HepG2 (cell line): ENCODE data around the gene SYNE1. TPM values are rescaled to one million over a fixed set of nuclear protein-coding genes. Genes with fewer than 3 reads are reported as not detected.

ENCODE experiments used
- ATAC-seq: fragments of 200-7000 bp; cut with Tn5 transposase; 3 replicates; pipeline ENCODE4 v1.9.1; 2020; ENCODE audit warnings: mild to moderate bottlenecking, moderate library complexity
- BruUV-seq: library from RNA; stranded (reverse); fragments of 400-500 nt; replicated peaks from 2 replicates; lab custom pipeline; 2021; lab: Mats Ljungman, UMichigan
- CTCF ChIA-PET: fragments of 300-600 bp; formaldehyde crosslinking; extraction: SDS; loops from one replicate; lab custom pipeline; 2021; ENCODE audit warnings: low total read pairs, inconsistent platforms, low intra/inter-chr PET ratio; lab: Yijun Ruan, JAX
- POLR2A ChIA-PET: fragments of 350-600 bp; sonication (Branson Sonifier 250); formaldehyde crosslinking; loops from one replicate; lab custom pipeline; 2020; ENCODE audit warnings: antibody characterized with exemption, inconsistent platforms; lab: Yijun Ruan, JAX
- DNase-seq: peaks from one replicate; pipeline ENCODE4 v3.0.0-alpha.2; 2015; ENCODE audit warnings: low spot score
- FAIRE-seq: peaks from 3 replicates; lab custom pipeline; 2011; peaks lifted over from hg19 to GRCh38; lab: Jason Lieb, UNC
- H2AFZ ChIP-seq: one replicate; pipeline ENCODE4 v1.6.1; 2011; ENCODE audit warnings: low read length, inconsistent platforms
- H3K27ac ChIP-seq: fragments of 300-600 bp; 3 replicates; pipeline ENCODE4 v1.8.0; 2011; ENCODE audit warnings: mixed run types, mild to moderate bottlenecking, mixed read lengths, low read length, inconsistent platforms; ENCODE audit not compliant: insufficient read depth; ENCODE audit errors: extremely low read length
- H3K27me3 ChIP-seq, 2 experiments: fragments of 200-600 bp in 1 of 2; 2 replicates in 1 of 2; 3 replicates in 1 of 2; pipeline versions ENCODE4 v1.6.0 to v1.8.0; 2011; ENCODE audit warnings: low read length in 2 of 2, mild to moderate bottlenecking in 2 of 2, moderate library complexity in 2 of 2, inconsistent platforms in 1 of 2; ENCODE audit not compliant: insufficient read depth in 2 of 2, control insufficient read depth in 1 of 2
- H3K36me3 ChIP-seq, 2 experiments: fragments of 200-600 bp in 1 of 2; replicated peaks in 1 of 2; 2 replicates in 1 of 2; 3 replicates in 1 of 2; pipeline versions ENCODE4 v1.5.1 to v1.8.0; 2011; ENCODE audit warnings: low read length in 2 of 2, inconsistent platforms in 1 of 2; ENCODE audit not compliant: insufficient read depth in 2 of 2, control insufficient read depth in 1 of 2
- H3K4me1 ChIP-seq: 2 replicates; pipeline ENCODE4 v1.5.1; 2012; ENCODE audit warnings: low read length, inconsistent platforms; ENCODE audit not compliant: insufficient read depth
- H3K4me2 ChIP-seq: 2 replicates; pipeline ENCODE4 v1.6.0; 2011; ENCODE audit warnings: low read depth, low read length, inconsistent platforms
- H3K4me3 ChIP-seq, 3 experiments: fragments of 200-600 bp in 1 of 3; sonication (generic), shearing (Covaris generic) in 1 of 3; replicated peaks in 1 of 3; 2 replicates each; pipeline ENCODE4 v1.5.1; 2011 to 2016; ENCODE audit warnings: low read length in 3 of 3, inconsistent platforms in 2 of 3, low read depth in 2 of 3, mild to moderate bottlenecking in 2 of 3, control low read depth in 1 of 3, mixed read lengths in 1 of 3; ENCODE audit not compliant: insufficient read depth in 1 of 3
- H3K79me2 ChIP-seq: one replicate; pipeline ENCODE4 v1.6.1; 2011; ENCODE audit warnings: low read length, inconsistent platforms; ENCODE audit not compliant: insufficient read depth
- H3K9ac ChIP-seq: 2 replicates; pipeline ENCODE4 v1.6.0; 2011; ENCODE audit warnings: mild to moderate bottlenecking, low read depth, low read length, inconsistent platforms; ENCODE audit not compliant: insufficient read depth
- H3K9me3 ChIP-seq: 2 replicates; pipeline ENCODE4 v1.5.1; 2012; ENCODE audit warnings: mild to moderate bottlenecking, low read length
- H4K20me1 ChIP-seq: 2 replicates; pipeline ENCODE4 v1.6.0; 2011; ENCODE audit warnings: inconsistent platforms, mild to moderate bottlenecking, low read length, moderate library complexity; ENCODE audit not compliant: insufficient read depth
- CEBPB ChIP-seq: IDR thresholded peaks from 2 replicates; pipeline ENCODE4 v1.6.1; 2011; ENCODE audit warnings: low read depth, low read length, improper control_type of control experiment, borderline replicate concordance
- DNMT3B ChIP-seq: conservative IDR thresholded peaks from 2 replicates; pipeline ENCODE4 v1.6.1; 2016; ENCODE audit warnings: missing biosample characterization, control low read depth
- FOXO1 ChIP-seq: sonication (generic); formaldehyde crosslinking; IDR thresholded peaks from 2 replicates; pipeline ENCODE4 v1.4.0; 2020; ENCODE audit warnings: missing genetic modification reagents
- HDAC1 ChIP-seq: sonication (generic); formaldehyde crosslinking; IDR thresholded peaks from 2 replicates; pipeline ENCODE4 v1.5.1; 2020; ENCODE audit warnings: mild to moderate bottlenecking, missing genetic modification reagents
- HNF1A ChIP-seq, 2 experiments: sonication (generic) in 1 of 2; formaldehyde crosslinking in 1 of 2; IDR thresholded peaks; 2 replicates each; pipeline versions ENCODE4 v1.4.0 to v1.6.1; 2016 to 2020; ENCODE audit warnings: borderline replicate concordance in 1 of 2, low read depth in 1 of 2, mild to moderate bottlenecking in 1 of 2, missing genetic modification reagents in 1 of 2
- HNF1B ChIP-seq: sonication (generic); formaldehyde crosslinking; IDR thresholded peaks from 2 replicates; pipeline ENCODE4 v1.5.1; 2020; ENCODE audit warnings: mild to moderate bottlenecking, moderate library complexity, missing genetic modification reagents
- JUNB ChIP-seq: sonication (generic); formaldehyde crosslinking; IDR thresholded peaks from 2 replicates; pipeline ENCODE4 v1.8.0; 2022; ENCODE audit warnings: missing genetic modification reagents, mild to moderate bottlenecking, borderline replicate concordance
- KLF6 ChIP-seq: IDR thresholded peaks from 2 replicates; pipeline ENCODE4 v1.8.0; 2016; ENCODE audit warnings: missing biosample characterization, missing genetic modification reagents
- MIXL1 ChIP-seq: IDR thresholded peaks from 2 replicates; pipeline ENCODE4 v1.6.1; 2016
- SMAD3 ChIP-seq: sonication (generic); formaldehyde crosslinking; IDR thresholded peaks from 2 replicates; pipeline ENCODE4 v1.4.0; 2020; ENCODE audit warnings: missing genetic modification reagents
- SP4 ChIP-seq: sonication (generic); formaldehyde crosslinking; IDR thresholded peaks from 2 replicates; pipeline ENCODE4 v1.8.1; 2023; ENCODE audit warnings: mild to moderate bottlenecking, missing genetic modification reagents
- TCF12 ChIP-seq, 2 experiments: fragments of 450-650 bp in 1 of 2; sonication (generic) in 1 of 2; formaldehyde crosslinking in 1 of 2; IDR thresholded peaks; 2 replicates each; pipeline versions ENCODE4 v1.6.1 to v1.8.0; 2017 to 2022; ENCODE audit warnings: antibody characterized with exemption in 1 of 2, mild to moderate bottlenecking in 1 of 2, missing genetic modification reagents in 1 of 2, moderate library complexity in 1 of 2
- YEATS2 ChIP-seq: sonication (generic); formaldehyde crosslinking; IDR thresholded peaks from 2 replicates; pipeline ENCODE4 v1.4.0; 2020; ENCODE audit warnings: missing genetic modification reagents, borderline replicate concordance
- ZNF33A ChIP-seq: sonication (generic); formaldehyde crosslinking; IDR thresholded peaks from 2 replicates; pipeline ENCODE4 v1.5.1; 2020; ENCODE audit warnings: missing genetic modification reagents, mild to moderate bottlenecking, moderate library complexity, borderline replicate concordance
- ZNF562 ChIP-seq: sonication (generic); formaldehyde crosslinking; IDR thresholded peaks from 2 replicates; pipeline ENCODE4 v1.8.0; 2022; ENCODE audit warnings: missing genetic modification reagents, borderline replicate concordance
- ZNF564 ChIP-seq: sonication (generic); formaldehyde crosslinking; IDR thresholded peaks from 2 replicates; pipeline ENCODE4 v1.8.1; 2023; ENCODE audit warnings: mild to moderate bottlenecking, missing genetic modification reagents
- ZNF598 ChIP-seq: sonication (generic); formaldehyde crosslinking; IDR thresholded peaks from 2 replicates; pipeline ENCODE4 v1.5.1; 2020; ENCODE audit warnings: mild to moderate bottlenecking, missing genetic modification reagents, borderline replicate concordance
- ZNF616 ChIP-seq: sonication (generic); formaldehyde crosslinking; IDR thresholded peaks from 2 replicates; pipeline ENCODE4 v1.5.0; 2020; ENCODE audit warnings: low read depth, mild to moderate bottlenecking, missing genetic modification reagents
- WGBS: methylation state at CpG from one replicate; pipeline ENCODE4 v1.1.6; 2017; ENCODE audit warnings: low lambda C conversion rate; 5-methylcytosine and 5-hydroxymethylcytosine counted together
- in situ Hi-C: cut with HindIII; loops from 2 replicates; pipeline ENCODE4 v1.10.0; 2017; ENCODE audit warnings: low pct_unique_long_range_greater_than_20kb; ENCODE audit not compliant: extremely low pct_ligation_motif_present
- intact Hi-C: fragments of 100-400 bp; cut with micrococcal nuclease; formaldehyde crosslinking; loops from one replicate; pipeline ENCODE4 v1.10.0; 2022; ENCODE audit not compliant: unreplicated experiment
- polyA plus RNA-seq, 8 experiments: library from polyadenylated mRNA; depleted of rRNA in 3 of 8; stranded (reverse) in 7 of 8; unstranded in 1 of 8; fragments of >200 nt; fragmentation: Illumina TruSeq in 4 of 8; extraction: Trizol in 4 of 8; gene quantifications; 2 replicates each; pipeline versions ENCODE4 v1.2.1 to v1.2.3, GENCODE V29; 2011 to 2016; ENCODE audit warnings: low read depth in 4 of 8, missing spikeins in 1 of 8, mixed read lengths in 1 of 8; ENCODE audit not compliant: insufficient read depth in 1 of 8
- total RNA-seq, 5 experiments: library from RNA; depleted of rRNA; stranded (reverse); fragments of >200 nt; fragmentation: Illumina TruSeq; extraction: Trizol; gene quantifications; 2 replicates each; pipeline ENCODE4 v1.2.3, GENCODE V29; 2016; ENCODE audit warnings: low read depth in 1 of 5

Gene SYNE1
- total and polyA plus RNA-seq, 2 of the 13 experiments (the other 11 are each of a cell fraction or from before 2014, with no cell fraction given), result 5.5 to 15.9 TPM

DNA sequence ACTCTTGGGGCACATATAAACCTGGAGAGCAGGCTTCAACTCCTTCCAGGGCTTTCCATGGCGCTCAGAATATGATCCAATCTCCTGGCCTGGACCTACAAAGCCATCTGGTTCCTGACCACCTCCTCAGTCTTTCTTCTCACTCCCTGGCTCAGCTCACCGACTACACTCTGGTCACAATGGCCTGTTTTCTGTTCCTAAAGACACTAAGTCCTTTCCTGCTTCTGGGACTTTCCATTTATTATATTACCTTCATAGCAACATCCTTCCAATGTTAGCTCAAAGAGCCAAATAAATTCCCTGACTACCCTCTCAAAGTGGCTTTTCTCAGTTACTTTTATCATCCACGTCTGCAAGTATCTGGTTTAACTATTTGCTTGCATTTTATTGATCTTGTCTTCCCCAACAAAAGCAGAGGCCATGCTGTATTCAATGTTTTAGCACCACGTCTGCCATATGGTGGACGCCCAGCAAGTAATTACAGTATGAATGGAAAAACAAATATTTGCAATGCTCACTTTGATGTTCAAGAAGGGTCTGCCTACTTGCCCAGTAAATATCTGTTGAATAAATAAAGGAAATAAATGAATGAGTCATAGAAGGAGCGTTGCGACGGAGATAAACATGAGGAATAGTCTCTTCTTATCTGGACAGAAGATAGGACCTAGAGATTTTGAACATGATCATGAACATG lies 501.3 kb downstream of the SYNE1 start:
- Histone ChIP-seq H2AFZ (no peak overlapping the region), H4K20me1 (no peaks in the 10 kb centered on the region), H3K4me3 (no peak overlapping the region), H3K4me1 (peaks cover 19% of the 10 kb centered on the region), H3K9ac (peak overlapping the region; percentile 25; the same call in 1 of the 2 replicates), H3K79me2 (no peaks in the 10 kb centered on the region), H3K9me3 (no peaks in the 10 kb centered on the region), H3K36me3 (no peaks in the 10 kb centered on the region), H3K27me3 (no peaks in the 10 kb centered on the region), H3K4me2 (peak overlapping the region; percentile 29; the same call in 1 of the 2 replicates), H3K27ac (peak overlapping the region; percentile 25)
- intact Hi-C loops (loop anchor here (1.0 to 5.0 kb wide), 2 partner anchors 35 to 131 kb away; no protein-coding TSS in a partner anchor), in situ Hi-C loops (no loop called here)
- DNase-seq (peak; percentile 92), ATAC-seq (peak; percentile 93), FAIRE-seq (no peak)
- BruUV-seq, result no TSS peak
- ChIA-PET POLR2A (interaction anchor here (1.4 to 1.5 kb wide), 2 partner anchors 35 to 166 kb away, joined by 3 to 5 read pairs; no protein-coding TSS in a partner anchor), CTCF (no interaction called here)
- 24% methylated on average over 8 of the region's 8 CpGs for WGBS
- TF ChIP-seq ZNF33A (CRISPR knock-in tag), result no peak
- peak; percentile 57; the same call in 1 of the 2 replicates for TF ChIP-seq KLF6 (CRISPR knock-in tag)
- peak; percentile 91; the same call in 1 of the 2 replicates for TF ChIP-seq JUNB (CRISPR knock-in tag)
- no peak for TF ChIP-seq ZNF564
- TF ChIP-seq YEATS2 (CRISPR knock-in tag), result 0 out of 2 replicates have a peak, but pooled peaks have one; percentile 15
- 0 out of 2 replicates have a peak, but pooled peaks have one; percentile 35 for TF ChIP-seq SP4 (CRISPR knock-in tag)
- TF ChIP-seq DNMT3B (CRISPR knock-in tag), result peak; percentile 63; the same call in 1 of the 2 replicates
- TF ChIP-seq ZNF598, result no peak
- TF ChIP-seq TCF12 (IDR thresholded peaks at IDR 0.05), result no peak
- 0 out of 2 replicates have a peak, but pooled peaks have one; percentile 23 for TF ChIP-seq TCF12 (CRISPR knock-in tag; IDR thresholded peaks at IDR 0.05)
- TF ChIP-seq HNF1A (IDR thresholded peaks at IDR 0.05; ENCODE audit: low read depth), result peak; percentile 49
- TF ChIP-seq HNF1A (CRISPR knock-in tag; IDR thresholded peaks at IDR 0.05; ENCODE audit: borderline replicate concordance), result peak; percentile 56; the same call in 1 of the 2 replicates
- no peak for TF ChIP-seq ZNF616 (CRISPR knock-in tag)
- no peak for TF ChIP-seq ZNF562 (CRISPR knock-in tag)
- TF ChIP-seq CEBPB, result peak; percentile 42; the same call in 1 of the 2 replicates
- TF ChIP-seq HNF1B (CRISPR knock-in tag), result 0 out of 2 replicates have a peak, but pooled peaks have one; percentile 31
- peak; percentile 55; the same call in 1 of the 2 replicates for TF ChIP-seq FOXO1
- peak; percentile 73 for TF ChIP-seq HDAC1 (CRISPR knock-in tag)
- peak; percentile 91 for TF ChIP-seq SMAD3
- TF ChIP-seq MIXL1 (CRISPR knock-in tag), result peak; percentile 95
